AG09309 (cell line): Measurements from ENCODE around the gene LTBP1.

ENCODE experiments used
- DNase-seq: peaks from one replicate; pipeline ENCODE4 v3.0.0-alpha.2; 2010; ENCODE audit warnings: low read depth
- H3K4me3 ChIP-seq: 2 replicates; pipeline ENCODE4 v1.5.1; 2011; ENCODE audit warnings: mild to moderate bottlenecking, low read depth, low read length, moderate library complexity; ENCODE audit not compliant: control insufficient read depth
- TF ChIP-seq, protein P1 (sequence below): IDR thresholded peaks from 2 replicates; pipeline ENCODE4 v1.5.1; 2011; ENCODE audit warnings: mild to moderate bottlenecking, low read depth, low read length, inconsistent platforms; ENCODE audit not compliant: insufficient read depth, control insufficient read depth; ENCODE audit errors: missing control alignments

The LTBP1 gene

DNA sequence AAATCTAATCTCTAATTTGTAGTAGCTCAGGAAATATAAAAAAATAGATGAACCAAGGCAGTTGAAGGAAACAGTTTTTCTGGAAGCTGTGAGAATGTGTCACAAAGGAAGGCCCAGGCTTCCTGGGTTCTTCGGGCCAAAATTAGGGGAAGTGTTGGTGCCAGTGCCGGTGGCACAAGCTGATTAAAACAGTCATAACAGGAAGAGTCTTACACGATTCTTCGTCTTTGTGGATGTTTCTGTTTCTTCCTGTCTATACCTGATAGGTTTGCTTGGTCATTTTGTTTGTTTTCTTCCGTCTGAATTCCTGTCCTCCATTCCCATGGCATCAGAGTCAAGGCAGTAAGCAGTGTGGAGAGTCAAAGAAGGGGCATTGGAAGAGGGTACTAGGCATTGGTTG is 294.3 kb downstream of the LTBP1 start:
- H3K4me3 ChIP-seq, result no peak overlapping the region
- DNase-seq, result no peak
- TF ChIP-seq, protein P1, sequence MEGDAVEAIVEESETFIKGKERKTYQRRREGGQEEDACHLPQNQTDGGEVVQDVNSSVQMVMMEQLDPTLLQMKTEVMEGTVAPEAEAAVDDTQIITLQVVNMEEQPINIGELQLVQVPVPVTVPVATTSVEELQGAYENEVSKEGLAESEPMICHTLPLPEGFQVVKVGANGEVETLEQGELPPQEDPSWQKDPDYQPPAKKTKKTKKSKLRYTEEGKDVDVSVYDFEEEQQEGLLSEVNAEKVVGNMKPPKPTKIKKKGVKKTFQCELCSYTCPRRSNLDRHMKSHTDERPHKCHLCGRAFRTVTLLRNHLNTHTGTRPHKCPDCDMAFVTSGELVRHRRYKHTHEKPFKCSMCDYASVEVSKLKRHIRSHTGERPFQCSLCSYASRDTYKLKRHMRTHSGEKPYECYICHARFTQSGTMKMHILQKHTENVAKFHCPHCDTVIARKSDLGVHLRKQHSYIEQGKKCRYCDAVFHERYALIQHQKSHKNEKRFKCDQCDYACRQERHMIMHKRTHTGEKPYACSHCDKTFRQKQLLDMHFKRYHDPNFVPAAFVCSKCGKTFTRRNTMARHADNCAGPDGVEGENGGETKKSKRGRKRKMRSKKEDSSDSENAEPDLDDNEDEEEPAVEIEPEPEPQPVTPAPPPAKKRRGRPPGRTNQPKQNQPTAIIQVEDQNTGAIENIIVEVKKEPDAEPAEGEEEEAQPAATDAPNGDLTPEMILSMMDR, result no peak

- peak; percentile 25 for DNase-seq
- no peak overlapping the region for H3K4me3 ChIP-seq
- TF ChIP-seq, protein P1, result no peak
Observed at GRCh38 chr2:33241581-33241980, 294.8 kb downstream of the LTBP1 start.

DNA sequence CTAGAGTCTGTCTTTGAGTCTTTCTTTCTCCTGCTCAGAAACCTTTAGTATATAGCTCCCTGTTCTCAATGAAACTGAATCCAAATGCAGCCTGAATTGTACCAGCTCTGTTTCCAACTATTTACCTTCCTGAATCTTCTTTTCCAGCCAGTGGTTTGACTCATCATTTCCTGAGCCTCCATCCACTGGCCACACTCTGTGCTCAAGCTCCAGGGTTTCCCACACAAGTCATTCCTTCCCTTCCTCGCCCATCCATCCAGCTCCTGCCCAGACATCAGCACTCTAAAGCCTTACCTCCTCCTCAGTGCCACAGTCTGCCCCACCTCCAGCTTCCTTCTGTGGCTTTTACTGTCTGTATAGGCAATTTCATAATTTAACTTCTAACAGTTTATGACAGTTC is 296.1 kb downstream of the LTBP1 start:
- H3K4me3 ChIP-seq, result no peak overlapping the region
- DNase-seq, result peak; percentile 43
- TF ChIP-seq, protein P1, result no peak

DNA sequence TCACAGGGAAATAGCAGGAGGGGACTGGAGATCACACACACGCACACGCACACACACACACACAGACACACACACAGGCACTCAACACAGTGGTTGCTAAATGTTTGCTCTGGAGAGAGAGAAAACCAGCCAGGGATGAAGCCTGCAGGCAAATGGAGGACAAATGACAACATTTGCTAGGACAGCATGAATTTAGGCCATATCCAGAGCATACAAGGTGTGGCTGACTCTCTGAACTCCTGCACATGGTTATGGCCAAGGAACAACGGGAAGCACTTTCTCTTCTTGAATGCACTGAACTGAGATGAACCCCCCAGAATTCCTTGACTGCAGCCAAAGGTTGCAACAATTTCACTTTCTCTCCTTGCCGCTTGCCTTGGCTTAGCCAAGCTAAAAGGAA is 299.7 kb downstream of the LTBP1 start:
- DNase-seq, result no peak
- H3K4me3 ChIP-seq, result no peak overlapping the region
- TF ChIP-seq, protein P1, result no peak

- H3K4me3 ChIP-seq, result no peak overlapping the region
- TF ChIP-seq, protein P1, result no peak
- DNase-seq, result no peak
Observed at GRCh38 chr2:33247365-33247764, 300.6 kb downstream of the LTBP1 start.

DNA sequence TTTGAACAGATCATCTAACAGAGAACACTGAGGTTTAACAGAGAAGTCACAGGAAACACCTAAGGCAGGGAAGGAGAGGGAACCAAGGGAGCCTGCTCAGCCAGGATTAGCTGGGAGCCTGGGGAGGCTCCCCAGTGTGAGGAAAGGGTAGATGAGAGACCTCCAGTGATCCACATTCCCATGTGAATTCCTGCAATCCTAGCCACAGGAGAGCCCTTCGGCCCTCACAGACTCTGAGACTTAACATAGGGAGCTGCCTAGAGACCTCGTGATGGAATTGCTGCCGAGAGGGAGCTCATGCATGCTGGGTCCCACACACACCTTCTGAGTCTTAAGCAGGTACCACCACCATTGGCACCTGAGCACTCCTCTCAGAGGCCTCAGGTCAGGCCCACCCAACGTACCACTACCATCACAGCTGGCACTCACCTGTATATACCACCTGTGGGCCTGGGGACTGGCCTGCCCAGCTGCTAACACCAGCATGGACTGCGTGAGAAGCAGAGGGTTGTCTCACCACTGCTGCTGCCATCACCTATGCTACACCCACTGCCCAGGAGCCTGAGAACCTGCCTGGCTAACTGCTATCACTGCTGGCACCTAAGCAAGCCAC is 303.8 kb downstream of the LTBP1 start:
- TF ChIP-seq, protein P1, result no peak
- DNase-seq, result no peak

More for the DNA sequence above, 303.8 kb downstream of the LTBP1 start:
- no peak overlapping the region for H3K4me3 ChIP-seq
